ENCODE measurements around the gene FLG2.
"Not testable (repeated sequence)": the region's sequence is repeated elsewhere in the genome, so short reads cannot be mapped to it uniquely, and the experiment has no call there.

FLG2 gene

GRCh38 chr1:152312169-152312568, 47.6 kb downstream of the FLG2 start:
- not testable (repeated sequence) for H3K36me3 ChIP-seq (ENCODE audit: control insufficient read depth, insufficient read depth, low read length, severe bottlenecking); H3K27me3 ChIP-seq (replicated peaks; ENCODE audit: control insufficient read depth, insufficient read depth, low read length); DNase-seq (ENCODE audit: low read depth); H3K4me3 ChIP-seq (ENCODE audit: low read length); H3K4me1 ChIP-seq (ENCODE audit: control insufficient read depth, insufficient read depth, low read length); H3K9me3 ChIP-seq (ENCODE audit: control insufficient read depth, low read length); H3K9ac ChIP-seq (ENCODE audit: low read length)

GRCh38 chr1:152309955-152310354, 49.9 kb downstream of the FLG2 start:
- H3K9ac ChIP-seq (ENCODE audit: low read length): no peak overlapping the region

GRCh38 chr1:152309320-152309901, 50.4 kb downstream of the FLG2 start:
- not testable (repeated sequence) for H3K36me3 ChIP-seq (ENCODE audit: control insufficient read depth, insufficient read depth, low read length, severe bottlenecking)

More at GRCh38 chr1:152309955-152310354, 49.9 kb downstream of the FLG2 start:
- no peaks in the 10 kb centered on the region for H3K9me3 ChIP-seq (ENCODE audit: control insufficient read depth, low read length)
- no peaks in the 10 kb centered on the region for H3K27me3 ChIP-seq (replicated peaks; ENCODE audit: control insufficient read depth, insufficient read depth, low read length)
- H3K4me3 ChIP-seq (ENCODE audit: low read length): no peak overlapping the region
- no peak for DNase-seq (ENCODE audit: low read depth)
- H3K4me1 ChIP-seq (ENCODE audit: control insufficient read depth, insufficient read depth, low read length): no peaks in the 10 kb centered on the region
- no peaks in the 10 kb centered on the region for H3K36me3 ChIP-seq (ENCODE audit: control insufficient read depth, insufficient read depth, low read length, severe bottlenecking)

GRCh38 chr1:152308758-152309157, 51.0 kb downstream of the FLG2 start:
- H3K36me3 ChIP-seq (ENCODE audit: control insufficient read depth, insufficient read depth, low read length, severe bottlenecking); DNase-seq (ENCODE audit: low read depth); H3K27me3 ChIP-seq (replicated peaks; ENCODE audit: control insufficient read depth, insufficient read depth, low read length); H3K4me3 ChIP-seq (ENCODE audit: low read length); H3K4me1 ChIP-seq (ENCODE audit: control insufficient read depth, insufficient read depth, low read length); H3K9me3 ChIP-seq (ENCODE audit: control insufficient read depth, low read length); H3K9ac ChIP-seq (ENCODE audit: low read length): not testable (repeated sequence)

More at GRCh38 chr1:152309320-152309901, 50.4 kb downstream of the FLG2 start:
- H3K4me1 ChIP-seq (ENCODE audit: control insufficient read depth, insufficient read depth, low read length); H3K27me3 ChIP-seq (replicated peaks; ENCODE audit: control insufficient read depth, insufficient read depth, low read length); H3K9ac ChIP-seq (ENCODE audit: low read length); H3K9me3 ChIP-seq (ENCODE audit: control insufficient read depth, low read length); H3K4me3 ChIP-seq (ENCODE audit: low read length); DNase-seq (ENCODE audit: low read depth): not testable (repeated sequence)

GRCh38 chr1:152307970-152308369, 51.8 kb downstream of the FLG2 start:
- not testable (repeated sequence) for H3K4me3 ChIP-seq (ENCODE audit: low read length); H3K36me3 ChIP-seq (ENCODE audit: control insufficient read depth, insufficient read depth, low read length, severe bottlenecking); H3K27me3 ChIP-seq (replicated peaks; ENCODE audit: control insufficient read depth, insufficient read depth, low read length); H3K4me1 ChIP-seq (ENCODE audit: control insufficient read depth, insufficient read depth, low read length); H3K9me3 ChIP-seq (ENCODE audit: control insufficient read depth, low read length); DNase-seq (ENCODE audit: low read depth); H3K9ac ChIP-seq (ENCODE audit: low read length)

- DNase-seq (ENCODE audit: low read depth); H3K9me3 ChIP-seq (ENCODE audit: control insufficient read depth, low read length); H3K4me1 ChIP-seq (ENCODE audit: control insufficient read depth, insufficient read depth, low read length); H3K36me3 ChIP-seq (ENCODE audit: control insufficient read depth, insufficient read depth, low read length, severe bottlenecking); H3K27me3 ChIP-seq (replicated peaks; ENCODE audit: control insufficient read depth, insufficient read depth, low read length); H3K9ac ChIP-seq (ENCODE audit: low read length); H3K4me3 ChIP-seq (ENCODE audit: low read length): not testable (repeated sequence)
Observed at GRCh38 chr1:152306123-152306522, 53.7 kb downstream of the FLG2 start.

GRCh38 chr1:152304773-152305172, 55.0 kb downstream of the FLG2 start:
- H3K27me3 ChIP-seq (replicated peaks; ENCODE audit: control insufficient read depth, insufficient read depth, low read length); H3K36me3 ChIP-seq (ENCODE audit: control insufficient read depth, insufficient read depth, low read length, severe bottlenecking); H3K9ac ChIP-seq (ENCODE audit: low read length); H3K4me1 ChIP-seq (ENCODE audit: control insufficient read depth, insufficient read depth, low read length); H3K4me3 ChIP-seq (ENCODE audit: low read length); DNase-seq (ENCODE audit: low read depth); H3K9me3 ChIP-seq (ENCODE audit: control insufficient read depth, low read length): not testable (repeated sequence)

GRCh38 chr1:152303139-152303872, 56.5 kb downstream of the FLG2 start:
- H3K4me3 ChIP-seq (ENCODE audit: low read length); DNase-seq (ENCODE audit: low read depth); H3K9me3 ChIP-seq (ENCODE audit: control insufficient read depth, low read length); H3K27me3 ChIP-seq (replicated peaks; ENCODE audit: control insufficient read depth, insufficient read depth, low read length); H3K36me3 ChIP-seq (ENCODE audit: control insufficient read depth, insufficient read depth, low read length, severe bottlenecking); H3K9ac ChIP-seq (ENCODE audit: low read length); H3K4me1 ChIP-seq (ENCODE audit: control insufficient read depth, insufficient read depth, low read length): not testable (repeated sequence)
